Esophagus muscularis mucosa (tissue), 4 donors: ENCODE results near the gene PBOV1. TPM values are rescaled to one million over a fixed set of nuclear protein-coding genes. Genes with fewer than 3 reads are reported as not detected.

Experiments
- DNase-seq: peaks from one replicate; pipeline ENCODE4 v3.0.0-alpha.2; 2017; ENCODE audit errors: extremely low spot score
- H3K27ac ChIP-seq, 4 donors: fragments of 200-600 bp; sonication (generic); replicated peaks in 1 of 4; 1 replicate in 3 of 4; 2 replicates in 1 of 4; pipeline ENCODE4 v1.5.1; 2016 to 2019; ENCODE audit warnings: mild to moderate bottlenecking in 1 of 4
- H3K27me3 ChIP-seq, 4 donors: fragments of 200-600 bp; sonication (generic); one replicate each; pipeline versions ENCODE4 v1.5.1 to v1.6.0; 2016 to 2019
- H3K36me3 ChIP-seq, 4 donors: fragments of 200-600 bp; sonication (generic); one replicate each; pipeline ENCODE4 v1.5.1; 2016 to 2019
- H3K4me1 ChIP-seq, 4 donors: fragments of 200-600 bp; sonication (generic); one replicate each; pipeline ENCODE4 v1.5.1; 2016 to 2019
- H3K4me3 ChIP-seq, 4 donors: fragments of 200-600 bp; sonication (generic); 1 replicate in 2 of 4; 2 replicates in 2 of 4; pipeline ENCODE4 v1.5.1; 2016 to 2019; ENCODE audit warnings: mild to moderate bottlenecking in 4 of 4, moderate library complexity in 1 of 4
- H3K9me3 ChIP-seq, 4 donors: fragments of 200-600 bp; sonication (generic); 1 replicate in 3 of 4; 2 replicates in 1 of 4; pipeline ENCODE4 v1.5.1; 2016 to 2019
- EP300 ChIP-seq: sonication (generic); formaldehyde crosslinking; IDR thresholded peaks from one replicate; pipeline ENCODE4 v1.6.1; 2017; ENCODE audit warnings: antibody characterized with exemption
- POLR2A ChIP-seq: fragments of 450-650 bp; IDR thresholded peaks from one replicate; pipeline ENCODE4 v1.6.1; 2017; ENCODE audit warnings: antibody characterized with exemption, moderate library complexity, mild to moderate bottlenecking, low read depth
- POLR2AphosphoS5 ChIP-seq, 2 donors: sonication (generic); formaldehyde crosslinking; IDR thresholded peaks; one replicate each; pipeline ENCODE4 v1.6.1; 2017; ENCODE audit warnings: antibody characterized with exemption in 2 of 2
- WGBS: methylation state at CpG from one replicate; pipeline ENCODE4 v1.1.5; 2018; 5-methylcytosine and 5-hydroxymethylcytosine counted together
- intact Hi-C: fragments of 100-400 bp; cut with DNase I; formaldehyde crosslinking; loops from one replicate; pipeline ENCODE4 v1.15.1; 2023
- total RNA-seq, 4 donors: library from RNA; depleted of rRNA; stranded (reverse); fragments of >200 nt; gene quantifications; one replicate each; pipeline versions ENCODE4 v1.1.0 to v1.2.1, GENCODE V29; 2016
- TF ChIP-seq, protein P1 (sequence below), 3 experiments: fragments of 200-600 bp in 2 of 3; fragments of 450-650 bp in 1 of 3; sonication (generic) in 2 of 3; IDR thresholded peaks; one replicate each; pipeline ENCODE4 v1.5.1; 2017 to 2019; ENCODE audit warnings: antibody characterized with exemption in 3 of 3, mild to moderate bottlenecking in 2 of 3, moderate library complexity in 1 of 3

PBOV1 gene
- total RNA-seq, 4 donors from 2014 or later, result not detected

DNA sequence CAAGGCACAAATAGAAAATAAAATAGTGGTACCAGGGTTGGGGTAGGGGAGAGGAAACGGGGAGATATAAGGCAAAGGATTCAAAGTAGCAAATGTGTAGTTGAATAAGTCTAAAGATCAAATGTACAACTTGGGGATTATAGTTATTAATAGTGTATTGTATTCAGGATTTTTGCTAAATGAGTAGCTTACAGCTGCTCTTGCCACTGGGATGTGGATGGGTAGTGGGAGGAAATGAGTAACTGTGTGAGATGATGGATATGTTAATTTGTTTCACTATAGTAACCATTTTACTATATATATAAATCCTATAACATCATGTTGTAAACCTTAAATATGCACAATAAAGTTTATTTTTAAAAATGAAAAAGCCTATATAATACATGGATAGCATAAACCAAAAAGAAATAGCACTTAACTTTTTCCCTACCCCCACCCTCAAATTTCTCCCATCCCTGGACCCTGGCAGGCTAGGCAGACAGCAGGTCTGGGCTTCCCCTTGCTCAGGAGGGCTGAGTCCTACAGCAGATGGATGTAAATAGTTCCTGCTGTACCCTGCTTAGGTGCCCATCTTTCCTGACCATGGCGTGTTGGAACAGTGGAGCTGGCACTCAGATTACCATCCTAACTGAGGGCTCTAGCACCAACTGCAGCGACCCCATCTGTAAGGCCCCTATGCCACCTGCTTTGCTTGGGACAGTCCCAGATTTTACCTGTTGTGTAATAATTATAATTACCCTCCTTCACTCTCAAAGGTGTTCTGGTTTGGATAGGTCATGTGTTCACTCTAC lies 28.6 kb upstream of the PBOV1 start:
- Histone ChIP-seq H3K36me3 (no peaks in the 10 kb centered on the region), H3K27me3 (no peaks in the 10 kb centered on the region), H3K9me3 (no peaks in the 10 kb centered on the region), H3K27ac (no peak overlapping the region), H3K4me1 (peaks cover 0 to 6% (median 0%) of the 10 kb centered on the region in 4 donors), H3K4me3 (no peak overlapping the region)
- 96% methylated on average over 3 of the region's 3 CpGs for WGBS
- intact Hi-C loops, result no loop called here
- no peak for TF ChIP-seq POLR2A
- DNase-seq, result no peak

DNA sequence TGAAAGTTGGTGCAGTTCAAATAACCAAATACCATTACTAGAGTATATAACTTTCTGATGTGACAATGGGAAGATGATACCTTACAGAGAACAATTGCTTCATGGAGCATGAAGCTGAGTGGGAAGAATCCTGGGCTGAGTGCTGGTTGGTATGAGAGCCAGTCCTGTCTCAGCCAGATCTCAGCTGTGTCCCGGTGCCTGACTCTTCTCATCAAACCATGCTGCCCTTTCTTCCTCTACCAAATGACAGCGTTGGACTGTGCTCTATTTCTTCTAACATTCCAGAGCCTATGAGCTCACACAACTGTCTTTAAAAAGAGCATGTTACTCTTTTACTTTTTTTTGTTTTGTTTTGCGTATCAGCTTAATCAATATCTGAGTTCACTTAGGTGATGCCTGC lies 27.5 kb upstream of the PBOV1 start:
- Histone ChIP-seq H3K4me1 (peaks cover 0 to 4% (median 0%) of the 10 kb centered on the region in 4 donors), H3K4me3 (no peak overlapping the region), H3K36me3 (no peaks in the 10 kb centered on the region), H3K27ac (no peak overlapping the region), H3K27me3 (no peaks in the 10 kb centered on the region), H3K9me3 (no peaks in the 10 kb centered on the region)
- TF ChIP-seq, protein P1, sequence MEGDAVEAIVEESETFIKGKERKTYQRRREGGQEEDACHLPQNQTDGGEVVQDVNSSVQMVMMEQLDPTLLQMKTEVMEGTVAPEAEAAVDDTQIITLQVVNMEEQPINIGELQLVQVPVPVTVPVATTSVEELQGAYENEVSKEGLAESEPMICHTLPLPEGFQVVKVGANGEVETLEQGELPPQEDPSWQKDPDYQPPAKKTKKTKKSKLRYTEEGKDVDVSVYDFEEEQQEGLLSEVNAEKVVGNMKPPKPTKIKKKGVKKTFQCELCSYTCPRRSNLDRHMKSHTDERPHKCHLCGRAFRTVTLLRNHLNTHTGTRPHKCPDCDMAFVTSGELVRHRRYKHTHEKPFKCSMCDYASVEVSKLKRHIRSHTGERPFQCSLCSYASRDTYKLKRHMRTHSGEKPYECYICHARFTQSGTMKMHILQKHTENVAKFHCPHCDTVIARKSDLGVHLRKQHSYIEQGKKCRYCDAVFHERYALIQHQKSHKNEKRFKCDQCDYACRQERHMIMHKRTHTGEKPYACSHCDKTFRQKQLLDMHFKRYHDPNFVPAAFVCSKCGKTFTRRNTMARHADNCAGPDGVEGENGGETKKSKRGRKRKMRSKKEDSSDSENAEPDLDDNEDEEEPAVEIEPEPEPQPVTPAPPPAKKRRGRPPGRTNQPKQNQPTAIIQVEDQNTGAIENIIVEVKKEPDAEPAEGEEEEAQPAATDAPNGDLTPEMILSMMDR (IDR thresholded peaks at IDR 0.05), result no peak
- TF ChIP-seq POLR2A (no peak), POLR2AphosphoS5 (IDR thresholded peaks at IDR 0.05) (no peak), EP300 (no peak)
- intact Hi-C loops, result no loop called here
- DNase-seq, result no peak
- 89% methylated on average over 3 of the region's 3 CpGs for WGBS

DNA sequence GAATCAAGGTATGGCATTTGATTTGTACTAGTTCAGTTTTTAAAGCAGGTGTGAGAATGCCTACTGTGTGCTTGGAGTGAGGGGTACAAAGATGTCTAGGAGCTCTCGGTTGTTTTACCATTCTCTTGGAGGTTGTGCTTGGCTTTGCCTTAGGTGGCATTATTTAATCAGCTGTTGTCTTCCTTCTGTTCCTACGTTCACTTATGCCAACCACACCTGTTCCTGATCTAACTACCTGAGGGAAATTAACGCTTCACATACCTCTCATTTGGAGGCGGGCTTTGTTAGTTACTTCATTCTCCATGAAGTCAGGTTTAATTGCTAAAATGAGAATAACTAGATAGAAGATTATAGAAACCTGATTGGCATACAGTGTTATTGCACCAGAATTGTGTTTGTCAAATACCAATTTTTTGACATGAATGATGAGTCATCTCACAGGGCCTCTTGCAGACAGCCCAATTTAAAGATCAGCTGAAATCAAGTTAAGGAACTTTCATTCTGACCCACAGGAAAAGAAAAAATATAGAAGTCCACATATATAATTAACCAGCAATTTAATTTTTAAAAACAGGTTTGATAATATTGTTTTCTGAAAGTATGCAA lies 24.8 kb upstream of the PBOV1 start:
- intact Hi-C loops, result no loop called here
- 95% methylated on average over 4 of the region's 4 CpGs for WGBS

DNA sequence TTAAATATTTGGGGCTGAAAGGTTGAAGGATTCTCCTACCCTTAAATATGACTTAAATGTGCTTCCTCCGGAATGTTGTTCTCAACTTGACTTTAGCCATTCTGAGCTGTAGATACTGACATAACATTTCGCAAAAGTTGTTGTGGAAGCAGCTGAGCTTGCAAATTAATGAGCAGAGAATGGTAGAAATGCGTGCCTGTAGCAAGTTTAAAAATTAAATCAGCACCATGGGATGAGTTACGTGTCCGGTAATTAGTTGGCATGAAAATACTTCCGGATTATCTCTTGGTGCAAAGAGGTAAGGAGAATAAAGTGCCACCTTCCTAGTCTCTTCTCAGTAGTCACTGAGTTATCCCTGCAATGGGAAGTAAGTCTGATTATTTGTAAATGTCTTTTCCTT lies 23.6 kb upstream of the PBOV1 start:
- no peak overlapping the region for H3K27ac ChIP-seq
- H3K4me1 ChIP-seq, result no peaks in the 10 kb centered on the region
- H3K36me3 ChIP-seq, result no peaks in the 10 kb centered on the region
- intact Hi-C loops, result no loop called here
- 98% methylated on average over 6 of the region's 6 CpGs for WGBS
- H3K27me3 ChIP-seq, result no peaks in the 10 kb centered on the region
- DNase-seq, result no peak
- TF ChIP-seq EP300 (no peak), POLR2AphosphoS5 (IDR thresholded peaks at IDR 0.05) (no peak), POLR2A (no peak)
- TF ChIP-seq, protein P1 (IDR thresholded peaks at IDR 0.05), result no peak
- no peaks in the 10 kb centered on the region for H3K9me3 ChIP-seq
- H3K4me3 ChIP-seq, result no peak overlapping the region

More for the DNA sequence above, 24.8 kb upstream of the PBOV1 start:
- TF ChIP-seq POLR2AphosphoS5 (IDR thresholded peaks at IDR 0.05) (no peak), EP300 (no peak), POLR2A (no peak)
- TF ChIP-seq, protein P1 (IDR thresholded peaks at IDR 0.05), result no peak
- Histone ChIP-seq H3K4me3 (no peak overlapping the region), H3K27me3 (no peaks in the 10 kb centered on the region), H3K36me3 (no peaks in the 10 kb centered on the region), H3K4me1 (no peaks in the 10 kb centered on the region), H3K27ac (no peak overlapping the region), H3K9me3 (no peaks in the 10 kb centered on the region)
- DNase-seq, result no peak

DNA sequence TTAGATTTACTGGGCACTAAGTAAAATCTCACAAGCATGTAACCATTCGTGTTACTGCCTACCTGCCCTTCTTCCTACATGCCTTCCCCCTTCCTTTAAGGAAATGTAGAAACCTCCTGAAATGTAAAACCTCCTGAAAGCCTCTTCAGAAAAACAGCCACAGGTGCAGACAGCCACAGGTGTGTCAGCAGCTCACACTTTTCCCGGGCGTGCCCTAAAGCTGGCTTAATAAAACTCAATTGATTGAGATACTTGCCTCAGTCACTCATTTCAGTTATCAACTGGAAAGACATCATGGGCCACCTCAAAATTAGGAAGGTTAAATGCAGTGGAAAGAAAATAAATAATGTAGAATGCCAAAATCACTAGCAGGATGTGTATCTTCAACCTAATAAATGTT lies 23.1 kb upstream of the PBOV1 start:
- Histone ChIP-seq H3K27me3 (no peaks in the 10 kb centered on the region), H3K4me1 (no peaks in the 10 kb centered on the region), H3K27ac (no peak overlapping the region), H3K4me3 (no peak overlapping the region), H3K36me3 (no peaks in the 10 kb centered on the region), H3K9me3 (no peaks in the 10 kb centered on the region)
- 79% methylated on average over 3 of the region's 3 CpGs for WGBS
- intact Hi-C loops, result no loop called here
- no peak for DNase-seq
- TF ChIP-seq POLR2AphosphoS5 (IDR thresholded peaks at IDR 0.05), result no peak
- TF ChIP-seq EP300, result no peak
- no peak for TF ChIP-seq POLR2A
- TF ChIP-seq, protein P1 (IDR thresholded peaks at IDR 0.05), result no peak
